Keratinocyte (primary cell): ENCODE measurements around the gene GUCA2A.

Source experiments
- CTCF ChIP-seq, 3 experiments: IDR thresholded peaks in 1 of 3; conservative IDR thresholded peaks in 1 of 3; optimal IDR thresholded peaks in 1 of 3; 2 replicates in 2 of 3; 3 replicates in 1 of 3; pipeline versions ENCODE3 to v1.5.1; 2011; ENCODE audit warnings: low read length in 3 of 3, mild to moderate bottlenecking in 3 of 3, moderate library complexity in 2 of 3, control low read depth in 1 of 3, inconsistent platforms in 1 of 3; ENCODE audit not compliant: insufficient read depth in 2 of 3; ENCODE audit errors: extremely low read depth in 1 of 3
- EZH2 ChIP-seq: IDR thresholded peaks from one replicate; pipeline ENCODE4 v1.6.1; 2012; ENCODE audit warnings: inconsistent platforms, mild to moderate bottlenecking, low read length, moderate library complexity

GRCh38 chr1:42162181-42162580 lies 2.4 kb downstream of the GUCA2A start:
- TF ChIP-seq CTCF (optimal IDR thresholded peaks at IDR 0.05 in 1 of 3, IDR thresholded peaks at IDR 0.05 in 1 of 3, conservative IDR thresholded peaks at IDR 0.05 in 1 of 3; ENCODE audit: extremely low read depth in 1 of 3, insufficient read depth in 2 of 3, low read length in 3 of 3): no peak
- TF ChIP-seq EZH2: no peak
